ENCODE results near the gene ZNF605.

Gene ZNF605

DNA sequence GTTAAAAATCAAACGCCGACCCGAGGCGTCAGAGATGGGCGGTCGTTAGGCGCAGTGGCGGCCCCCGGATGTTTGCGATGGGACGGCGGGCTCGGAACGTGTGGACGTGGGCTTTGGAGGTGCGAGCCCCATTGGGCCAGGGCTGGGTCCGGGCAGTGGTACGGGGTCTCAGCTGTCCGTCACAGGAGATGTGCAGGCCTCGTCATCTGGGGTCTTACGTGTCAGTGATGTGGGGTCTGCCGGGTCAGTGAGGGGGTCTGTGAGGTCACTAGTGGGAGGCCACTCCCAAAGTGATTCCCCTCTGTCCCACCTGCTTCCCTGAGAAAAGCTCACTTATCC, 47.1 kb downstream of the ZNF605 start:
- peak overlapping the region; percentile 65 for H3K4me3 ChIP-seq (ENCODE audit: low read depth, low read length)

DNA sequence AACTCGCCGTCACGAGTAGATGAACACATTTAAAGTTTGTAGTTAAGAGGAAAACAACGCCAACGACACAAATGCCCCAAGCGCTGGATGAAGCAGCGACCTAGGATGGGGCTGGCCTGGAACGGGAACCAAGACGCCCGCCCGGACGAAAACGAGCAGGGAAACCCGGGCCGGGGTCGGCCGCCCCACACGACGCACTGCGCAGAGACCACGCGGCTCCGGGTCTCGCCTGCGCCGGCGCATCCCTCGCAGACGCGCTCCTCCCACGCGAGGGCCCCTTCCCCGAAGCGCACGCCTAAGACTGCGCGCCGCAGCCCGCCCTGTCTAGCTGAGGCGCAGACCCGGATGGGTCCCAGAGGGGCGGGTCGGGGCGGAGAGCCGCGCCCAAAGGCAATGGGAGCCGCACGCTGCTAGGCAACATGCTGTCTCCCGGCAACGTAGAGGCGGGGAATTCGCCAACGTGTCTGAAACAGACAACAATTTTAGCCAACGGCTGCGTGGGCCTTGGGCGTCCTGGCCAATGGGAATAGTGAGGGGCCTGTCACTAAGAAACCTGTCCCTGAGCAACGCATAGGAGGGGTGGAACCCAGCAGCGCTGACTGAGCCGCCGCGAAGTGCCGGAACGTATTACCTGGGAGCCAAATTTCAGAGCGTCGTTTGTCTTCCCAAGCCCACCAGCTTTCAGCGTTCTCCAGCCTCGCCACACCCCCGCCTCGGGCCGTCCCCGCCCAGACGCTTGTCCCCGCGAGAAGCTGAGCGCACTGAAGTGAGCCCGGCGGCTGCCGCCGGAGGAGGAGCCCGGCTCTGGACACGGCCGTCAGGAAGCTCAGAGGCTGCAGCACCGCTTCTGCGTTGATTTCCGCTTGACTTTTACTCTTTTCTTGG, 47.7 kb downstream of the ZNF605 start:
- peak overlapping the region; percentile 65 for H3K4me3 ChIP-seq (ENCODE audit: low read depth, low read length)
- TF ChIP-seq CTCF (IDR thresholded peaks at IDR 0.05; ENCODE audit: low read depth, low read length): no peak

More for the DNA sequence above, 47.1 kb downstream of the ZNF605 start:
- no peak for TF ChIP-seq CTCF (IDR thresholded peaks at IDR 0.05; ENCODE audit: low read depth, low read length)

DNA sequence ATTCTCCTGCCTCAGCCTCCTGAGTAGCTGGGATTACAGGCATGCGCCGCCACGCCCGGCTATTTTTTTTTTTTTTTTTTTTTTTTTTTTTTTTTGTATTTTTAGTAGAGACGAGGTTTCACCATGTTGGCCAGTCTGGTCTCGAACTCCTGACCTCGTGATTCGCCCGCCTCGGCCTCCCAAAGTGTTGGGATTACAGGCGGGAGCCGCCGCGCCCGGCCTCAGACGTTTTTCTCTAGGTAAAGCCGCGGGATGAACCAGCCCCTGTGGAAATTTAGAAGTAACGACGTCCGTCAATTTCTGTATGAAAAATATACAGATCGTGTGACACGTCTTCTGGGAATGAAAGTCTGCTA, 48.3 kb downstream of the ZNF605 start:
- H3K4me3 ChIP-seq (ENCODE audit: low read depth, low read length): peak overlapping the region; percentile 65

DNA sequence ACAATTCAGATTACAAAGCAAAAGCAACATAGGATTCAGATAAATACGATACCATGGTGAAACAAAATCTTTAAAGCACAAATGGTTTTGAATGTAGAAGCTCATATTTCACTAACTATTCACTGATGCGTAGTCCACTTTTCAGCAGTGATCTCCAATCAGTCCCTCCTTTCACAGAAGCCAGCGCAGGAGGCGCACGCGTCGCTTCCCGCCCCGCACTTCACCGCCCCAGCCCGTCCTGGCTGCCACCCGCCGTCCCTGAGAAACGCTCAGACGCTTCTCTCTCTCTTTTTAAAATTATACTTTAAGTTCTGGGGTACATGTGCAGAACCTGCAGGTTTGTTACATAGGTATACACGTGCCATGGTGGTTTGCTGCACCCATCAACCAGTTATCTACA, 48.9 kb downstream of the ZNF605 start:
- TF ChIP-seq CTCF (IDR thresholded peaks at IDR 0.05; ENCODE audit: low read depth, low read length): no peak
- H3K4me3 ChIP-seq (ENCODE audit: low read depth, low read length): no peak overlapping the region

GRCh38 chr12:132904718-132905328, 51.3 kb downstream of the ZNF605 start:
- no peak overlapping the region for H3K4me3 ChIP-seq (ENCODE audit: low read depth, low read length)
- peak; percentile 73 for TF ChIP-seq CTCF (IDR thresholded peaks at IDR 0.05; ENCODE audit: low read depth, low read length)

DNA sequence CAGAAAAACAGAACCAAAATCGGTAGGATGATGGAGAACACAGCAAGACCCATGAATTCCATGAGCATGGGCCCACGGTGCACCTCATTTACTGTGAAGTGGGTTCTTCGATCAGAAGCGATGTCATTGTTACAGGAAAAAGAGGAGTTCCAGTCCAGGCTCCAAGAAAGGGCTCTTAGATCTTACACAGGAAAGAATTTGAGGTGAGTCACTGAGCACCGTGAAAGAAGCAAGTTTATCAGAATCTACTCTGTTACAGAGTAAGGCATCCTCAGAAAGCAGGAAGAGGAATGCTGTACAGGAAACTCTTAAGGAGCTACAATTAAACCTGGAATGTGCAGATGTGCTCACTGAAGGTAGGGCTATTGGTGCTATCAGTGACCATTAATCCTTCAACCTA, 57.1 kb downstream of the ZNF605 start:
- no peak overlapping the region for H3K4me3 ChIP-seq (ENCODE audit: low read depth, low read length)

DNA sequence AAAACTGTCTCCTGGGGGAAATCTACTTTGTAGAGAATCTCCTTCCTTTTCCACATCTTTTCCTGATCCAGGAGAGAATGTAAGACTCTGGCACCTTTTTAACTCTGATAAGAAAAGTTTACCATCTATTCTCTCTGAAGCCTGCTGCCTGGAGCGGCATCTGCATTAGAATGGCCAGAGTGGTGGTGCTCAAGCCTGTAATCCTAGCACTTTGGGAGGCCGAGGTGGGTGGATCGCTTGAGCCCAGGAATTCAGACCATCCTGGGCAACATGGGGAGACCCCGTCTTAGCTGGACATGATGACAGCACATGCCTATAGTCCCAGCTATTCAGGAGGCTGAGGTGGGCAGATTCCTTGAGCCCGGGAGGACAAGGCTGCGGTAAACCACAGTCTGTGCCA, 67.3 kb downstream of the ZNF605 start:
- H3K4me3 ChIP-seq (ENCODE audit: low read depth, low read length): no peak overlapping the region
- no peak for TF ChIP-seq CTCF (IDR thresholded peaks at IDR 0.05; ENCODE audit: low read depth, low read length)

More for the DNA sequence above, 57.1 kb downstream of the ZNF605 start:
- no peak for TF ChIP-seq CTCF (IDR thresholded peaks at IDR 0.05; ENCODE audit: low read depth, low read length)
